ENCODE data around the gene TIGD6. TPM values are rescaled to one million over a fixed set of nuclear protein-coding genes. Genes with fewer than 3 reads are reported as not detected.

TIGD6 gene
- total RNA-seq, 1 experiment from 2014 or later = 2.1 TPM

GRCh38 chr5:150026682-150027172, 26.3 kb upstream of the TIGD6 start:
- Histone ChIP-seq H3K4me1 (ENCODE audit: control insufficient read depth in 1 of 2, insufficient read depth in 2 of 2, low read length in 2 of 2) (peaks cover 16 to 27% of the 10 kb centered on the region in 2 experiments), H3K36me3 (ENCODE audit: control insufficient read depth in 1 of 2, insufficient read depth in 2 of 2, low read length in 2 of 2) (peaks cover 33 to 60% of the 10 kb centered on the region in 2 experiments), H3K4me2 (ENCODE audit: low read length) (no peak overlapping the region), H4K20me1 (ENCODE audit: insufficient read depth) (no peaks in the 10 kb centered on the region), H2AFZ (ENCODE audit: low read depth, low read length, poor library complexity, severe bottlenecking) (no peak overlapping the region), H3K27ac (ENCODE audit: low read depth, low read length) (no peak overlapping the region), H3K9me3 (ENCODE audit: control insufficient read depth in 1 of 2, insufficient read depth in 1 of 2, low read depth in 1 of 2, low read length in 2 of 2) (no peaks in the 10 kb centered on the region), H3K27me3 (ENCODE audit: insufficient read depth, low read length) (no peaks in the 10 kb centered on the region), H3K4me3 (replicated peaks in 1 of 2; ENCODE audit: low read depth in 1 of 2, low read length in 2 of 2) (no peak overlapping the region), H3K9me2 (ENCODE audit: insufficient read depth) (no peaks in the 10 kb centered on the region), H3K9ac (ENCODE audit: low read length) (no peak overlapping the region), H3K79me2 (ENCODE audit: insufficient read depth, low read length) (peaks cover 47% of the 10 kb centered on the region)
- no peak for TF ChIP-seq POLR2A (IDR thresholded peaks at IDR 0.05; ENCODE audit: borderline replicate concordance, extremely low read depth, insufficient read depth, insufficient read length)
- TF ChIP-seq RAD21 (IDR thresholded peaks at IDR 0.05; ENCODE audit: low read depth) = no peak
- TF ChIP-seq REST (IDR thresholded peaks at IDR 0.05; ENCODE audit: low read depth) = no peak
- no peak for TF ChIP-seq EZH2phosphoT487 (IDR thresholded peaks at IDR 0.05; ENCODE audit: borderline replicate concordance)
- TF ChIP-seq SRF (IDR thresholded peaks at IDR 0.05; ENCODE audit: low read depth) = no peak
- no peak for TF ChIP-seq ELF1 (IDR thresholded peaks at IDR 0.05; ENCODE audit: borderline replicate concordance, low read depth)
- TF ChIP-seq, protein P1, sequence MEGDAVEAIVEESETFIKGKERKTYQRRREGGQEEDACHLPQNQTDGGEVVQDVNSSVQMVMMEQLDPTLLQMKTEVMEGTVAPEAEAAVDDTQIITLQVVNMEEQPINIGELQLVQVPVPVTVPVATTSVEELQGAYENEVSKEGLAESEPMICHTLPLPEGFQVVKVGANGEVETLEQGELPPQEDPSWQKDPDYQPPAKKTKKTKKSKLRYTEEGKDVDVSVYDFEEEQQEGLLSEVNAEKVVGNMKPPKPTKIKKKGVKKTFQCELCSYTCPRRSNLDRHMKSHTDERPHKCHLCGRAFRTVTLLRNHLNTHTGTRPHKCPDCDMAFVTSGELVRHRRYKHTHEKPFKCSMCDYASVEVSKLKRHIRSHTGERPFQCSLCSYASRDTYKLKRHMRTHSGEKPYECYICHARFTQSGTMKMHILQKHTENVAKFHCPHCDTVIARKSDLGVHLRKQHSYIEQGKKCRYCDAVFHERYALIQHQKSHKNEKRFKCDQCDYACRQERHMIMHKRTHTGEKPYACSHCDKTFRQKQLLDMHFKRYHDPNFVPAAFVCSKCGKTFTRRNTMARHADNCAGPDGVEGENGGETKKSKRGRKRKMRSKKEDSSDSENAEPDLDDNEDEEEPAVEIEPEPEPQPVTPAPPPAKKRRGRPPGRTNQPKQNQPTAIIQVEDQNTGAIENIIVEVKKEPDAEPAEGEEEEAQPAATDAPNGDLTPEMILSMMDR (IDR thresholded peaks at IDR 0.05 in 2 of 3, conservative IDR thresholded peaks at IDR 0.05 in 1 of 3; ENCODE audit: borderline replicate concordance in 1 of 3, insufficient read depth in 1 of 3, low read depth in 2 of 3, low read length in 2 of 3) = no peak
- TF ChIP-seq POLR2AphosphoS5 (IDR thresholded peaks at IDR 0.05; ENCODE audit: low read depth, low read length) = no peak
- no peak for TF ChIP-seq YY1 (IDR thresholded peaks at IDR 0.05; ENCODE audit: extremely low read depth, insufficient replicate concordance, low read depth, low read length)
- no peak for TF ChIP-seq FOSL1 (IDR thresholded peaks at IDR 0.05; ENCODE audit: low read depth)
- TF ChIP-seq EZH2 (IDR thresholded peaks at IDR 0.05) = no peak
- TF ChIP-seq ZFX (IDR thresholded peaks at IDR 0.05) = no peak
- TF ChIP-seq CEBPB (IDR thresholded peaks at IDR 0.05; ENCODE audit: low read depth) = no peak
- TF ChIP-seq SIN3A (IDR thresholded peaks at IDR 0.05; ENCODE audit: low read depth) = no peak
- no peak for TF ChIP-seq JUND (IDR thresholded peaks at IDR 0.05)
- TF ChIP-seq EGR1 (IDR thresholded peaks at IDR 0.05; ENCODE audit: low read depth) = no peak
- TF ChIP-seq CBX3 (IDR thresholded peaks at IDR 0.05; ENCODE audit: low read depth) = no peak
- ChIA-PET RAD21 (ENCODE audit: low non-redundant PET in 1 of 2, low total read pairs in 2 of 2, uncharacterized antibody in 2 of 2, unreplicated experiment in 2 of 2) (no interaction called here), CTCF (no interaction called here), POLR2A (no interaction called here)
- no TSS peak for BruUV-seq (replicated peaks)
- intact Hi-C loops (cut with micrococcal nuclease) = no loop called here
- ATAC-seq = no peak
- no peak for DNase-seq (ENCODE audit: low read depth, low spot score)

Data from HCT116 (cell line).